ENCODE data around the gene BIRC2. TPM values are rescaled to one million over a fixed set of nuclear protein-coding genes. Genes with fewer than 3 reads are reported as not detected.

Gene BIRC2
- total RNA-seq, 1 donor, result 76.0 TPM

GRCh38 chr11:102387043-102387781 is 40.2 kb downstream of the BIRC2 start:
- Histone ChIP-seq H3K4me3 (ENCODE audit: insufficient read depth, low read length) (no peak overlapping the region), H3K4me2 (ENCODE audit: insufficient read depth, low read length) (no peak overlapping the region), H2AFZ (ENCODE audit: low read length) (no peak overlapping the region), H3K27ac (ENCODE audit: low read depth, low read length) (no peak overlapping the region), H3K27me3 (ENCODE audit: insufficient read depth, low read length) (no peaks in the 10 kb centered on the region), H3K4me1 (ENCODE audit: insufficient read depth, low read length) (no peaks in the 10 kb centered on the region), H4K20me1 (ENCODE audit: insufficient read depth, low read length) (peaks cover 17% of the 10 kb centered on the region), H3K9me3 (ENCODE audit: low read depth, low read length) (no peaks in the 10 kb centered on the region), H3K79me2 (ENCODE audit: insufficient read depth, low read length) (peaks cover 29% of the 10 kb centered on the region), H3K36me3 (ENCODE audit: insufficient read depth, low read length) (peaks cover 62% of the 10 kb centered on the region)
- DNase-seq (ENCODE audit: insufficient read length, low spot score, missing footprints), result no peak
- no peak for TF ChIP-seq CTCF (IDR thresholded peaks at IDR 0.05; ENCODE audit: extremely low read depth, low read depth, low read length)

- H3K36me3 ChIP-seq (ENCODE audit: insufficient read depth, low read length), result peaks cover 76% of the 10 kb centered on the region
- no peaks in the 10 kb centered on the region for H3K27me3 ChIP-seq (ENCODE audit: insufficient read depth, low read length)
- peaks cover 27% of the 10 kb centered on the region for H4K20me1 ChIP-seq (ENCODE audit: insufficient read depth, low read length)
- H2AFZ ChIP-seq (ENCODE audit: low read length), result no peak overlapping the region
- no peak overlapping the region for H3K4me3 ChIP-seq (ENCODE audit: insufficient read depth, low read length)
- DNase-seq (ENCODE audit: insufficient read length, low spot score, missing footprints), result no peak
- H3K27ac ChIP-seq (ENCODE audit: low read depth, low read length), result no peak overlapping the region
- no peak overlapping the region for H3K4me2 ChIP-seq (ENCODE audit: insufficient read depth, low read length)
- no peaks in the 10 kb centered on the region for H3K4me1 ChIP-seq (ENCODE audit: insufficient read depth, low read length)
- H3K9me3 ChIP-seq (ENCODE audit: low read depth, low read length), result no peaks in the 10 kb centered on the region
- TF ChIP-seq CTCF (IDR thresholded peaks at IDR 0.05; ENCODE audit: extremely low read depth, low read depth, low read length), result no peak
- H3K79me2 ChIP-seq (ENCODE audit: insufficient read depth, low read length), result peaks cover 47% of the 10 kb centered on the region
Measured at GRCh38 chr11:102389253-102389652, 42.2 kb downstream of the BIRC2 start.

GRCh38 chr11:102390667-102391465 is 43.9 kb downstream of the BIRC2 start:
- Histone ChIP-seq H4K20me1 (ENCODE audit: insufficient read depth, low read length) (peaks cover 27% of the 10 kb centered on the region), H3K27ac (ENCODE audit: low read depth, low read length) (no peak overlapping the region), H3K4me2 (ENCODE audit: insufficient read depth, low read length) (no peak overlapping the region), H3K79me2 (ENCODE audit: insufficient read depth, low read length) (peaks cover 55% of the 10 kb centered on the region), H3K4me3 (ENCODE audit: insufficient read depth, low read length) (no peak overlapping the region), H3K4me1 (ENCODE audit: insufficient read depth, low read length) (no peaks in the 10 kb centered on the region), H2AFZ (ENCODE audit: low read length) (no peak overlapping the region), H3K36me3 (ENCODE audit: insufficient read depth, low read length) (peaks cover 71% of the 10 kb centered on the region), H3K9me3 (ENCODE audit: low read depth, low read length) (no peaks in the 10 kb centered on the region), H3K27me3 (ENCODE audit: insufficient read depth, low read length) (no peaks in the 10 kb centered on the region)
- DNase-seq (ENCODE audit: insufficient read length, low spot score, missing footprints), result peak; percentile 72
- TF ChIP-seq CTCF (IDR thresholded peaks at IDR 0.05; ENCODE audit: extremely low read depth, low read depth, low read length), result peak; percentile 90
